Activated CD8-positive, alpha-beta memory T cell treated with anti-CD3 and anti-CD28 coated beads for 1 hour (primary cell): Measurements from ENCODE around the gene CDC42BPA.

Experiments
- DNase-seq, 2 donors: peaks; one replicate each; pipeline ENCODE4 v3.0.0-alpha.2; 2020; ENCODE audit warnings: low read depth in 1 of 2; ENCODE audit errors: extremely low read depth in 1 of 2

The CDC42BPA gene

GRCh38 chr1:226983992-226984364 is 334.3 kb downstream of the CDC42BPA start:
- no peak for DNase-seq

- DNase-seq, result no peak
These were observed 334.9 kb downstream of the CDC42BPA start for GRCh38 chr1:226983247-226983991.

- DNase-seq, result no peak
These were observed 335.7 kb downstream of the CDC42BPA start for GRCh38 chr1:226982451-226983177.

GRCh38 chr1:226981838-226982237 is 336.5 kb downstream of the CDC42BPA start:
- no peak for DNase-seq

GRCh38 chr1:226981386-226981817 is 336.9 kb downstream of the CDC42BPA start:
- no peak for DNase-seq

- DNase-seq, result no peak
These were observed 337.5 kb downstream of the CDC42BPA start for GRCh38 chr1:226980565-226981385.

- no peak for DNase-seq
These were observed 338.2 kb downstream of the CDC42BPA start for GRCh38 chr1:226980122-226980560.

GRCh38 chr1:226979517-226980121 is 338.7 kb downstream of the CDC42BPA start:
- no peak for DNase-seq

- no peak for DNase-seq
These were observed 339.2 kb downstream of the CDC42BPA start for GRCh38 chr1:226979115-226979516.

GRCh38 chr1:226978432-226979114 is 339.7 kb downstream of the CDC42BPA start:
- no peak for DNase-seq

- no peak for DNase-seq
These were observed 340.5 kb downstream of the CDC42BPA start for GRCh38 chr1:226977643-226978431.

GRCh38 chr1:226976978-226977642 is 341.2 kb downstream of the CDC42BPA start:
- DNase-seq, result no peak

- DNase-seq, result no peak
These were observed 341.9 kb downstream of the CDC42BPA start for GRCh38 chr1:226976276-226976977.

GRCh38 chr1:226975259-226976250 is 342.7 kb downstream of the CDC42BPA start:
- no peak for DNase-seq

- DNase-seq, result no peak
These were observed 343.6 kb downstream of the CDC42BPA start for GRCh38 chr1:226974544-226975258.

GRCh38 chr1:226973898-226974543 is 344.3 kb downstream of the CDC42BPA start:
- DNase-seq, result no peak
